Fibroblast of villous mesenchyme (primary cell): ENCODE results near the gene LARP7. TPM values are rescaled to one million over a fixed set of nuclear protein-coding genes. Genes with fewer than 3 reads are reported as not detected.

Experiments
- DNase-seq: peaks from one replicate; pipeline ENCODE4 v3.0.0-alpha.2; 2010; ENCODE audit warnings: low read depth
- H3K4me3 ChIP-seq: 2 replicates; pipeline ENCODE4 v1.5.1; 2011; ENCODE audit warnings: low read depth, mild to moderate bottlenecking, low read length
- total RNA-seq: library from RNA; depleted of rRNA; stranded (reverse); fragments of >200 nt; gene quantifications from 2 replicates; pipeline ENCODE4 v1.2.3, GENCODE V29; 2012
- TF ChIP-seq, protein P1 (sequence below): IDR thresholded peaks from 2 replicates; pipeline ENCODE4 v1.5.1; 2012; ENCODE audit warnings: low read depth, mild to moderate bottlenecking, low read length; ENCODE audit not compliant: insufficient read depth

Gene LARP7
- total RNA-seq, 1 donor, result 28.5 TPM

DNA sequence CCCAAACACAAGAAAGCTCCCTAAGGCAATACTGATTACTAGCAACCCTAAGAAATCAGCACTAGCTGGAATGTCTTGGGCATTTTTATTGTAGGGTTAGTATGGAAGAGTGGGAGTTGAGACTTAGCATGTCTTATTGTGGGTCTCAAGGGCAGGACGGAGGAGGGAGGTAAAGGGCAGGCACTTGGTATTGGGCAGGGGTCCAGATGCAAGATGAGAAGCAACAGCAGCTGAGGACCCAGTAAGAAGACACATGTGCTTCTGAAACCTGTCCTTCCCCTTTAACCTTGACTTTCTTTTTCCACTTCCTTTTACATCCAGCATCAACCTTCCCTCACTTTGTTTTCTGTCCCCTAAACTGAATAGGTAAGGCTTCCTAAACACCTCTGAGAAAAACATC is 37.4 kb downstream of the LARP7 start:
- no peak overlapping the region for H3K4me3 ChIP-seq
- TF ChIP-seq, protein P1, sequence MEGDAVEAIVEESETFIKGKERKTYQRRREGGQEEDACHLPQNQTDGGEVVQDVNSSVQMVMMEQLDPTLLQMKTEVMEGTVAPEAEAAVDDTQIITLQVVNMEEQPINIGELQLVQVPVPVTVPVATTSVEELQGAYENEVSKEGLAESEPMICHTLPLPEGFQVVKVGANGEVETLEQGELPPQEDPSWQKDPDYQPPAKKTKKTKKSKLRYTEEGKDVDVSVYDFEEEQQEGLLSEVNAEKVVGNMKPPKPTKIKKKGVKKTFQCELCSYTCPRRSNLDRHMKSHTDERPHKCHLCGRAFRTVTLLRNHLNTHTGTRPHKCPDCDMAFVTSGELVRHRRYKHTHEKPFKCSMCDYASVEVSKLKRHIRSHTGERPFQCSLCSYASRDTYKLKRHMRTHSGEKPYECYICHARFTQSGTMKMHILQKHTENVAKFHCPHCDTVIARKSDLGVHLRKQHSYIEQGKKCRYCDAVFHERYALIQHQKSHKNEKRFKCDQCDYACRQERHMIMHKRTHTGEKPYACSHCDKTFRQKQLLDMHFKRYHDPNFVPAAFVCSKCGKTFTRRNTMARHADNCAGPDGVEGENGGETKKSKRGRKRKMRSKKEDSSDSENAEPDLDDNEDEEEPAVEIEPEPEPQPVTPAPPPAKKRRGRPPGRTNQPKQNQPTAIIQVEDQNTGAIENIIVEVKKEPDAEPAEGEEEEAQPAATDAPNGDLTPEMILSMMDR, result no peak
- no peak for DNase-seq

DNA sequence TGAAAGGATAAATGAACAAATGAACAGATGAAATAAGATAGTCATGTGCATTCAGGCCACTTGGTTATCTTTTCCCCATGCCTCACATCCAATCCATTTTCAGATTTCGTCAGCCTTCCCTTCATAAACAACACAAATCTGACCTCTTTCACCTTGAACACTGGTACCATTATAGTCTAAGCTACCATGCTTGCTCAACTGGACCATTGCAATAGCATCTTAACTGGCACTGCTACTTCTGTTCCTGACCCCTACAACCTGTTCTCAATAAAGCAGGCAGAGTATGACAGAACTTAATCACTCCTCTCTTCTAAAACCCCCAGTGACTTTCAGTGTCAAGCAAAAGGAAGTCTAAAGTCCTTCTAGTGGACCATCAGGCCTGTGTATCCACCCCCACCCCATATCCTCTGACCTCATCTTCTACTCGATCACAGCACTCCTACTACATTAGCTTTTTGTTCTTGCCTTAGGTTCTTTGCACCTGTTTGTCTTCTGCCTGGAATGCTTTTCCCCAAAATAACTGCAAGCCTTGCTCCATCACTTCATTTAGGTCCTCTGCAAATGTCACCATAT is 40.7 kb downstream of the LARP7 start:
- no peak for DNase-seq
- TF ChIP-seq, protein P1, result no peak
- H3K4me3 ChIP-seq, result no peak overlapping the region

DNA sequence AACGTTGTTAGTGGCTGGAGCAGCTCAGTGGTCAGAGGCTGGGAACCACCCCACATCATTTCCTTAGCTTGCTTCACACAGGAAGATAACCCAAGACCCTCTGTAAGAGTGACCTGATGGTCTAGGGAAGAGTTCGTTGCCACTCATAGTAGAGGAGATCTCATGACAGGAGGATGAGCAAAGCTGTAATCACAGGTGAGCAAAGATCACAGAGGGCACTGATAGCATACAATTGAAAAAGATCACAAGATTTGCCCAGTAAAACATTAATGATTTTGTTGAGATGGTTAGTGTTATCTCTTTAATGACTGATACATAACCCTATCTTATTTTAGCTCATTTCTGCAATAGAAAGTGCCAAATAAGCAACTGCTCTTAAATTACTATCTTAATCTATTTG is 44.1 kb downstream of the LARP7 start:
- no peak overlapping the region for H3K4me3 ChIP-seq
- TF ChIP-seq, protein P1, result no peak
- DNase-seq, result no peak

DNA sequence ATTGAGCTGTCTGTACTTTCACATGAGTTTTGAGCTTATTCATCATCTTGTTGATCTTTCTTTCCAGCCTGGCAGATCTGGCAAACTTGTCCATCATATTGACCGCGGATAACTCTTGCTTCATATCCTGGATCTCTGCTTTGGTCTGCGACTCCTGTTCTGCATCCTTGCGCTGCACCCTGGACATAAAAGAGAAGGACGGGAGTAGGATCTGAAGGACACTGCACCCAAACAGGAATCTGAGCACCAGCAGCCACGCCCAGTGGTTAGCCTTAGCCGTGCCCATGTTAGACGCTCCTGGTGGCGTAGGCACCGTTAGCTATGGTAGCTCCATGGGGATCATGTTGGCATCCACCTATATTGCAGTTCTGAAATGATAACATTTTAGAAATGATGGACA is 56.6 kb downstream of the LARP7 start:
- H3K4me3 ChIP-seq, result no peak overlapping the region
- TF ChIP-seq, protein P1, result no peak
- no peak for DNase-seq

DNA sequence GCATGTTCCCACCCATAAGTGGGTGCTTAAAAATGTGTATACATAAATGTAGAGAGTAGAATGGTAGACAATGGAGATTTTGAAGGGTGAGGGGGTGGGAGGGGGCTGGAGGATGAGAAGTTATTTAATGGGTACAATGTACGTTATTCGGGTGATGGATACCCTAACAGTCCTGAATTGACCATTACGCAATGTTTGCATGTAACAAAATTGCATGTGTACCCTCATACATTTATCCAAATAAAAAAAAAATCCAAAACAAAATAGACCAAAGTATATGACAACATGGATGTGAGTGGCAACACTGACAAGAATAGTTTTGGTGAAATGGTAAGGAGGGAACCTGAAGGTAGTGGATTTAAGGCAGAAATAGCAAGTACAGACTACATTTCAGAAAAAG is 63.7 kb downstream of the LARP7 start:
- no peak for DNase-seq
- TF ChIP-seq, protein P1, result no peak

DNA sequence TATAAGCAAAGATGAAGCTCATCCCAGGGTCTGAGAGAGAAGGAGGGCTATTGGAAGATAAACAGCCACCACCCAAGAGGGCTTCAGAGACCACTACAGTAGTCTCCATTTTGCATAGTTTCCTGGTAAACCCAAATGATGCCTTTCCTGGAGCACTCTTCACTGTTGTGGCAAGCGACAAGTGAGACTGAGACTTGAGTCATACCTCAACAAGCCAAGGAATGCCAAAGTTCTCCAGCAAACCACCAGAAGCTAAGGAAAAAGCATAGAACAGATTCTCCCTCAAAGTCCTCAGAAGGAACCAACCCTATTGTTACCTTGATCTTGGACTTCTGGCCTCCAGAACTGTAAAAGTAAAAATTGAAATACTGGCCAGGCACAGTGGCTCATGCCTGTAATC is 65.9 kb downstream of the LARP7 start:
- TF ChIP-seq, protein P1, result no peak
- no peak for DNase-seq
- H3K4me3 ChIP-seq, result no peak overlapping the region

More for the DNA sequence above, 63.7 kb downstream of the LARP7 start:
- H3K4me3 ChIP-seq, result no peak overlapping the region

DNA sequence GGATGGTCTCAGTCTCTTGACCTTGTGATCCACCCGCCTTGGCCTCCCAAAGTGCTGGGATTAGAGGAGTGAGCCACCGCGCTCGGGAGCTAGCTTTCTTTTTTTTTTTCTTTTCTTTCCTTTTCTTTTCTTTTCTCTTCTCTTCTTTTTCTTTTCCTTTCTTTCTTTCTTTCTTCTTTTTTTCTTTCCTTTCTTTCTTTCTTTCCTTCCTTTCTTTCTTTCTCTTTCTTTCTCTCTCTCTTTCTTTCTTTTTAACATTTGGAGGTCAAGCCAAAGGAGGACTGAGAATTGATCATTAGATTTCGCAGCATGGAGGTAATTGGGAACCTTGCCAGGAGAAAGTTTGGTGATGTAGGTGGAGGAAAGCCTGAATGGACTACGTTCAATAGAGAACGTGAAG is 67.4 kb downstream of the LARP7 start:
- no peak overlapping the region for H3K4me3 ChIP-seq
- DNase-seq, result no peak
- TF ChIP-seq, protein P1, result no peak
